ENCODE data around the gene OGA.

The OGA gene

DNA sequence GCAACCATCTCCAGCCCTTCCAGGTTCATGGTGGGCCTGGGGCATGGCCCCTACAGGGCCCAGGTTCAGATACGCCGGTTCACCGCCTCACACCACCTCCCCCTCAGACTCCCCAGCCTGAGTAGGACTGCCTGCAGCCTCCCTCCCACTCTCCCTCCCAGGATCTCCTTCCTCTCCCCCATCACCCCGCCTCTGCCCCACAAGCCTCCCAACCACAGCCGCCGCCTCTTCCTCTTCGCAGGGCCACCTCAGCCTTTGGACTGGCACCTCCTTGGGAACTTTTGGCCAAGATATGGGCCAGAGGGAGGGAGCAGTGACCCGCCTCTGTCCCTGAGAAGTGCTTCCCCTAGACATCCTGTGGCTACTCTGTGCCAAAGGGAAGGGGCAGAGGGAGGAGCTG is 16.1 kb upstream of the OGA start:
- H2AFZ ChIP-seq (ENCODE audit: low read length, unreplicated experiment) = no peak overlapping the region
- no peaks in the 10 kb centered on the region for H3K27me3 ChIP-seq (ENCODE audit: insufficient read depth, low read length)
- H3K27ac ChIP-seq (ENCODE audit: low read depth, low read length) = no peak overlapping the region
- no peaks in the 10 kb centered on the region for H3K79me2 ChIP-seq (ENCODE audit: control insufficient read depth, insufficient read depth, low read length, unreplicated experiment)
- peaks cover 5% of the 10 kb centered on the region for H3K4me1 ChIP-seq (ENCODE audit: control insufficient read depth, insufficient read depth, low read length, unreplicated experiment)
- H3K4me3 ChIP-seq (ENCODE audit: low read depth, low read length) = no peak overlapping the region
- H3K36me3 ChIP-seq (ENCODE audit: insufficient read depth, low read length) = no peaks in the 10 kb centered on the region

DNA sequence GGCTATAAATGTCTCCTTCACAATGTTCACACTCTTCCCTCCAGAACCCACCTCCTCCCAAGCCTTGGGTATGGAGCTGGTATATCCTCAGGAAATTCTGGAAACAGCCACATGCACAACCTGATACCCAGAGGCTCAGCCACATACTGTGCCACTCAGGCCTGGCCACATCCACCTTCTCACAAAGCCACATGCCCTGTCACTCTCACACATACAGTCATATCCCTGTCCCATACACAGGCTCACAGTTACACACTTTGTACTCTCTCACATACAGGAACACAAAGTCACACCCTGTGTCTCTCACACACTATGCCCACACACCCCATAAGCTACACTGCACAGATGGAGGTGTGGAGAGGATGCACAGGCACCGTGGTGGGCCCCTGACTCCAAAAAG is 15.2 kb upstream of the OGA start:
- Histone ChIP-seq H3K4me1 (ENCODE audit: control insufficient read depth, insufficient read depth, low read length, unreplicated experiment) (peaks cover 5% of the 10 kb centered on the region), H3K27me3 (ENCODE audit: insufficient read depth, low read length) (no peaks in the 10 kb centered on the region), H3K27ac (ENCODE audit: low read depth, low read length) (no peak overlapping the region), H3K4me3 (ENCODE audit: low read depth, low read length) (no peak overlapping the region), H3K36me3 (ENCODE audit: insufficient read depth, low read length) (no peaks in the 10 kb centered on the region), H2AFZ (ENCODE audit: low read length, unreplicated experiment) (no peak overlapping the region), H3K79me2 (ENCODE audit: control insufficient read depth, insufficient read depth, low read length, unreplicated experiment) (no peaks in the 10 kb centered on the region)

DNA sequence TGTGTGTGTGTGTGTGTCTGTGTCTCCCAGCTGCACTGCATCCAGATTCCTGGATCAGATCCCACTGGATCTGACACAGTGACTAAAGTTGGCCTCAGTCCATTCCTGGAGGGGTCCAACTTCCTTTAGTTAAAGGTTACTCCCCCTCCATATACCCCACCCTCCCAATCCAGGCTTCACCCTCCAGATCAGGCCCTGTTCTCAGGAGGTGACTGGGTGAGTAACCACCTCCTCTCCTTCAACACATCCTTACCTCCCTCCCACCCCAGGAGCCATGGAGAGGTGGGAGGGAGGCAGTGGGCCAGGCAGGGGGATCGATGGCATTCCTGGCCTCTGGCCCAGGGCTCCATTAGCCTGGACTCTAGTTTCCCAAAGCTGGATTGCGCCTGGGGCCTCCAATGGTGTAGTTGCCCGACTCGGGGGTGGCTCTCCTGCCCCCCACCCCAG is 14.1 kb upstream of the OGA start:
- Histone ChIP-seq H3K27me3 (ENCODE audit: insufficient read depth, low read length) (no peaks in the 10 kb centered on the region), H3K27ac (ENCODE audit: low read depth, low read length) (no peak overlapping the region), H3K36me3 (ENCODE audit: insufficient read depth, low read length) (no peaks in the 10 kb centered on the region; the same call in 1 of the 2 replicates), H3K4me3 (ENCODE audit: low read depth, low read length) (no peak overlapping the region), H2AFZ (ENCODE audit: low read length, unreplicated experiment) (no peak overlapping the region), H3K79me2 (ENCODE audit: control insufficient read depth, insufficient read depth, low read length, unreplicated experiment) (no peaks in the 10 kb centered on the region), H3K4me1 (ENCODE audit: control insufficient read depth, insufficient read depth, low read length, unreplicated experiment) (peaks cover 5% of the 10 kb centered on the region)

DNA sequence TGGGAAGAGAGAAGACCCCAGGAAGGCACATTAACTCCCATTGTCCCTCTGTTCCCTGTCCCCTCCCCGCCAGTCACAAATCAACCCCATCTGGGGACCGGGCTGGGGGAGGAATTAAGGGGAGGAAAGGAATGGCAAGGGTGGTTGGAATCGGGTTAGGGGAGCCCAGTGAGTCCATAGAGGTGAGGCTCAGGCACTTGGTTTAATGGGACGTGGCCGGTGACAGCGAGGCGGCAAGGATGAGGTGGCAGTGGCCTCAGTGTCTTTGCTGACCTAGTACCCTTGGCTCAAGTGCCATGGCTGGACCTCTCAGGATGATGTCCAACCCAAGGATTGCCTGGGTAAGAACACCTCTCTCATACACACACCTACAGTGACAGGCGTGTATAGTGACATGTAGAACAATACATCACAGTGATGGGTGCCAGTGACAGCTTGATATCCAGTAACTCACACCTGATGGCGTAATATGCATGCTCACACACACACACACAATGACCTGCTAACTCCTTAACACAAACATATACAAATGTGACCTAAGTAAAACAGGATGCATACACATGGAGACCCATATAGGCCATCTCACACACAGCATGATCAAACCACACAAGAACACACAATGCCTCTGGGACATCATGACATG is 13.0 kb upstream of the OGA start:
- Histone ChIP-seq H3K4me3 (ENCODE audit: low read depth, low read length) (peak overlapping the region; percentile 70), H3K36me3 (ENCODE audit: insufficient read depth, low read length) (no peaks in the 10 kb centered on the region; the same call in 1 of the 2 replicates), H3K27ac (ENCODE audit: low read depth, low read length) (peak overlapping the region; percentile 10; the same call in 1 of the 2 replicates), H3K27me3 (ENCODE audit: insufficient read depth, low read length) (no peaks in the 10 kb centered on the region), H2AFZ (ENCODE audit: low read length, unreplicated experiment) (no peak overlapping the region), H3K79me2 (ENCODE audit: control insufficient read depth, insufficient read depth, low read length, unreplicated experiment) (no peaks in the 10 kb centered on the region), H3K4me1 (ENCODE audit: control insufficient read depth, insufficient read depth, low read length, unreplicated experiment) (peaks cover 5% of the 10 kb centered on the region)

DNA sequence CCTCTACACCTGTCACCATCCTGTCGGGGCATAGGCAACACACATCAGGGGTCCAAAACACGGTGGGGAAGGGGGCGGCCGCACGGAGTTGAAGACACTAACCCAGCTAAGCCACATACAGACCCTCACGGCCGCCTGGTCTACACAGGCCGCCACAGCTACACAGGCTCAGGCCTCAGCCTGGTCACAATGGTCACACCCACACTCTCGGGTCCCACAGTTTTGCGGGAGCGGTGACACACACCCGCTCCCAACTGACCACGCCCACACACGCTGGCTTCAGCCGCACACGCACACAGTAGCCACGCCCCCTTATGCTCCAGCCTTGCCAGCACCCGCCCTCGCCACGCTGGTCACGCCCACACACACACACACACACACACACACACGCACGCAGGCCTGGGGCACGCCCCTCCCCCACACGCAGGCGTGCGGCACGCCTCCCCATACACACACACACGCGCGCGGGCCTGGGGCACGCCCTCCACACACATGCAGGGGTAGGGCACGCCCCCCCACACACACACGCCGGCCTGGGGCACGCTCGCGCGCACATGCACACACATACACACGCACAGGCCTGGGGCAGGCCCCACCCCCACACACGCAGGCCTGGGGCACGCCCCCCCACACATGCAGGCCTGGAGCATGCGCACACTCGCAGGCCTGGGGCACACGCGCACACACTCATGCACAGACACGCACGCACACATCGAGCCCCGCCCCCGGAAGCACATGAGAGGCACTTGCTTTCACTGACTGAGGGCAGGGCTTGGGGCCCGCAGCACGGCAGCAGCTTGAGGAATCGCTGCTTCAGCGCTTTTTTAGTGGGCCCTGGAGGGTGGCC is 12.3 kb upstream of the OGA start:
- no peak overlapping the region for H2AFZ ChIP-seq (ENCODE audit: low read length, unreplicated experiment)
- peak overlapping the region; percentile 26; the same call in 1 of the 2 replicates for H3K27ac ChIP-seq (ENCODE audit: low read depth, low read length)
- H3K4me3 ChIP-seq (ENCODE audit: low read depth, low read length) = peak overlapping the region; percentile 70

DNA sequence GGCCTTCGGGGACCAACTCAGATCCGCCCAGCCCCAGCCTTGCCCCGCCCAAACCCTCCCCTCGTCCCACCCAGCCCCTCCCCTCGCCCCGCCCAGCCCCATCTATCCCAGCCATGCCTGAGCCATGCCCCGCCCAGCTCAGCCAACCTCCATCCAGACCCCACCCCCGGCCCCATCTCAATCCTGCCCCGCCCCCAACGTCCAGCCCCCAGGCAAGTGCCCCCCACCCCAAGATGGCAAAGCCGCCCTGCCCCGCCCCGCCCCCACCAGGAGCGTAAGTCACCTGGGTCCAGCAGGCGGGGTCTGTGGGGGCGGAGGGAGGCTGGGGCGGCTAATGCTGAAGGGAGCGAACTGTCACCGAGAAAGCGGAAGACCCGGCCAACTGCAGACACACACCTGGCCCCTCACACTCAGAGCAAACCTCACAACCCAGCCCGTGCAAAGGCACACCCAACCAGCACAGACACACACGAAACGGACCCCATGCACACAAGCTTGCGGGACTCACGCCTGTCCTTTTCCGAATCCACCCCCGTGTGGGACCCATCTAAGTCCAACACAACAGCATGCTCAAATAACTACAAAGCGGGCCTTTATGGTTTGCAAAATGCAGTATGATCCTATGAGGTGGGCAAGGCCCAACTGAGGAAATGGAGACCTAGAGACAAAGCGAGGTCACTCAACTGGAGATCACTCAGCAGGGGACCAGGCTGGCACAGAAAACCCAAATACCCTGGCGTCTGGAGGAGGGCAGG is 11.5 kb upstream of the OGA start:
- Histone ChIP-seq H3K4me1 (ENCODE audit: control insufficient read depth, insufficient read depth, low read length, unreplicated experiment) (peaks cover 5% of the 10 kb centered on the region), H3K4me3 (ENCODE audit: low read depth, low read length) (peak overlapping the region; percentile 70), H3K27me3 (ENCODE audit: insufficient read depth, low read length) (no peaks in the 10 kb centered on the region), H3K36me3 (ENCODE audit: insufficient read depth, low read length) (no peaks in the 10 kb centered on the region; the same call in 1 of the 2 replicates), H2AFZ (ENCODE audit: low read length, unreplicated experiment) (no peak overlapping the region), H3K27ac (ENCODE audit: low read depth, low read length) (peak overlapping the region; percentile 26; the same call in 1 of the 2 replicates), H3K79me2 (ENCODE audit: control insufficient read depth, insufficient read depth, low read length, unreplicated experiment) (no peaks in the 10 kb centered on the region)

More for the DNA sequence above, 12.3 kb upstream of the OGA start:
- Histone ChIP-seq H3K79me2 (ENCODE audit: control insufficient read depth, insufficient read depth, low read length, unreplicated experiment) (no peaks in the 10 kb centered on the region), H3K4me1 (ENCODE audit: control insufficient read depth, insufficient read depth, low read length, unreplicated experiment) (peaks cover 5% of the 10 kb centered on the region), H3K36me3 (ENCODE audit: insufficient read depth, low read length) (no peaks in the 10 kb centered on the region; the same call in 1 of the 2 replicates), H3K27me3 (ENCODE audit: insufficient read depth, low read length) (no peaks in the 10 kb centered on the region)

DNA sequence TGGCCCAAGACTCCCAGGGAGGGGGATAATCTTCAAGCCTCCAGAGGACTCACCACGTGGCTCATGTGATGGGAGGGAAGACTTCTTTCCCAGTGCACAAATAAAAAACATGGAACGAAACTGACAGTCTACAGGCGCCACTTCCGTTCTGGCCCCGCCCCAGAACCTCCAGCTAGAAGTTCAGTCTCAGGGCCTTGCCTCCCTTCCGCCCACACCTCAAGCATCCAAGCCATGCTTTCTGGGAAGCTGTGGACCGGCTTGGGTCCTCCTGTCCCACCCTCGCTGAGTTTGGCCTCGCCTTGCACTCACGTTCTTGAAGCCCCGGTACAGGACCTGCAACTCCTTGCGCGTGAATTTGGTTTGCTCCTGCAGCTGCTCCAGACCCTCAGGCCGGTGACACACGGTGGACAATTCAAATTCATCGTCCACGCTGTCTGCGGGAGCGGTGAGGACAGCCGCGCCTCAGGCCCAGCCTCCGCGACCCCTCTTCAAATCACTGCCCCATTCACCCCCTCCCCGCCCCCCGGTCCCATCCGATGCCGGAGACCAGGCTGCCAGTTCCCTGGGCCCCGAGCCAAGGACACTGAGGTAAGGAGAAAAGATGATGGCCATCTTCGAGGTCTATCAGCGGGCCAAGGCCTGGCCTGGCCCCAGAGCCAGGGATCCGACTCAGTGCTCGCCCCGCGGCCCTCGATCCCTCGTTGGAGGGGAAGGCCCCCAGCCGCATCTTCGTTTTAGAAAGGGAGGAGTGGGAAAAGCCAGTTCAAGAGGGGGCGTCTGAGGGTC is 10.7 kb upstream of the OGA start:
- Histone ChIP-seq H3K79me2 (ENCODE audit: control insufficient read depth, insufficient read depth, low read length, unreplicated experiment) (no peaks in the 10 kb centered on the region), H3K4me1 (ENCODE audit: control insufficient read depth, insufficient read depth, low read length, unreplicated experiment) (peaks cover 5% of the 10 kb centered on the region), H3K27ac (ENCODE audit: low read depth, low read length) (no peak overlapping the region), H2AFZ (ENCODE audit: low read length, unreplicated experiment) (no peak overlapping the region), H3K36me3 (ENCODE audit: insufficient read depth, low read length) (no peaks in the 10 kb centered on the region; the same call in 1 of the 2 replicates), H3K4me3 (ENCODE audit: low read depth, low read length) (peak overlapping the region; percentile 40; the same call in 1 of the 2 replicates), H3K27me3 (ENCODE audit: insufficient read depth, low read length) (no peaks in the 10 kb centered on the region)

DNA sequence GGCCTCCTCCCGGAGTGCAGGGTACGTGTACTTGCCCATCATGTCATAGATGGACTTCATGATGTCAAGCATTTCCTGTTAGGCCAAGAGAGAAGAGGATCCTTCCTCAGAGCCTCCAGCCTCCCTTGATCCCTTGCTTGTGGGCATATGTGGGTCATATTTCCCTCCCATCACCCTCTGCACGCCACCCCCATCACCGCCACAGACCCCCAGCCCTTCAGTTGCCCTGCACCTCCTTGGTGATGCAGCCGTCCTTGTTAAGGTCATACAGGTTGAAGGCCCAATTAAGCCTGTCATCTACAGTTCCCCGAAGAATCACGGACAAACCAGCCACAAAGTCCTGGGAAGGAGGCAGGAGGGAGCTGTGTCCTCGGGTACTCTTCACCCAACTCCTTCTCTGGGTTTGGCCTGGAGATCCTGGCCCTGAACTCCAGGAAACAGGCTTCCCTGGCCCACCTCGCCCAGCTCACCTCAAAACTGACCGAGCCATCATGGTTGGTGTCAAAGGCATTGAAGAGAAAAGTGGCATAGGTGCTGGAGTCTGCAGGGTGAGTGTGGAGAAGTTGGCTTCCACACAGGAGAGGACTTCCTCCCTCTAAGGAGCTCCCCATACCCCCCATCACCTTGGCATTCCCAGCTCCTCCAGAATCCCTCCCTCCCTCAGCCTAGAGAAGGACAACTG is 9.8 kb upstream of the OGA start:
- no peak overlapping the region for H3K4me3 ChIP-seq (ENCODE audit: low read depth, low read length)
- no peaks in the 10 kb centered on the region for H3K27me3 ChIP-seq (ENCODE audit: insufficient read depth, low read length)
- peaks cover 5% of the 10 kb centered on the region for H3K4me1 ChIP-seq (ENCODE audit: control insufficient read depth, insufficient read depth, low read length, unreplicated experiment)
- H2AFZ ChIP-seq (ENCODE audit: low read length, unreplicated experiment) = no peak overlapping the region
- no peak overlapping the region for H3K27ac ChIP-seq (ENCODE audit: low read depth, low read length)
- H3K36me3 ChIP-seq (ENCODE audit: insufficient read depth, low read length) = no peaks in the 10 kb centered on the region; the same call in 1 of the 2 replicates
- H3K79me2 ChIP-seq (ENCODE audit: control insufficient read depth, insufficient read depth, low read length, unreplicated experiment) = no peaks in the 10 kb centered on the region

DNA sequence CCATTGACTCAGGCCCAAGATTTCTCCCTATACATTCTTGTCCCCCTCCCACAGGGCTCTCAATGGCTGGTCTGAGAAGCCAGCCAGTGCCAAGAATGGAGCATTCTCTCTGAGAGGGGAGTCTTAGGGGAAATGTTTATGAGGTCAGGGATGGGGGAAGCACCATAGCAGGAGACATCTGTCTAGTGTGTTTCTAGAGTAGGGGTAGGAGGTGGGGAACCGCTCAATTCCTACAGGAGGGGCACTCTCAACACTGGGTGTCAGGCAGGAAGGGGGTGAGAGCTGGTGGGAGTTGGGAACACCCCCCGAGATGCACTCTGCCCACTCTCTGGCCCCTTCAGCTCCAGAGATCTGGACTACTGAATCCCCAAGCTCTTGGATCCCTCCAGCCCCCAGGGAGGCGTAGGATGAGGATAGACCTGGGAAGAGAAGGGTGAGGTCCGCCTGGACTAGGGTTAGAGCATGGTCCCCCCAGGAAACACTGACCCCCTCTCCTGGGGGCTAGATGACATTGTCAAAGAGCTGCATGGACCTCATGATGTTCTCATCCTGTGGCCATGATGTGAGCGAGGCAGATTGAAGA is 8.7 kb upstream of the OGA start:
- Histone ChIP-seq H3K79me2 (ENCODE audit: control insufficient read depth, insufficient read depth, low read length, unreplicated experiment) (no peaks in the 10 kb centered on the region), H3K4me1 (ENCODE audit: control insufficient read depth, insufficient read depth, low read length, unreplicated experiment) (peaks cover 5% of the 10 kb centered on the region)

More for the DNA sequence above, 8.7 kb upstream of the OGA start:
- no peak overlapping the region for H3K4me3 ChIP-seq (ENCODE audit: low read depth, low read length)
- no peak overlapping the region for H3K27ac ChIP-seq (ENCODE audit: low read depth, low read length)
- no peaks in the 10 kb centered on the region for H3K27me3 ChIP-seq (ENCODE audit: insufficient read depth, low read length)
- no peak overlapping the region for H2AFZ ChIP-seq (ENCODE audit: low read length, unreplicated experiment)
- no peaks in the 10 kb centered on the region; the same call in 1 of the 2 replicates for H3K36me3 ChIP-seq (ENCODE audit: insufficient read depth, low read length)
